Lung microvascular endothelial cell (primary cell): ENCODE results near the gene CSNK2B. TPM values are rescaled to one million over a fixed set of nuclear protein-coding genes. Genes with fewer than 3 reads are reported as not detected.

Source experiments
- DNase-seq, 2 donors: peaks; one replicate each; pipeline versions ENCODE4 v3.0.0 to v3.0.0-alpha.2; 2010; ENCODE audit warnings: low read depth in 2 of 2
- total RNA-seq: library from RNA; depleted of rRNA; stranded (reverse); fragments of >200 nt; gene quantifications from 2 replicates; pipeline ENCODE4 v1.2.1, GENCODE V29; 2014

The CSNK2B gene
- total RNA-seq, 1 donor from 2014 or later, result 64.1 TPM

GRCh38 chr6:31710523-31711219 is 44.8 kb downstream of the CSNK2B start:
- DNase-seq, result no peak

GRCh38 chr6:31711233-31711632 is 45.4 kb downstream of the CSNK2B start:
- DNase-seq, result no peak

- DNase-seq, result no peak
Observed at GRCh38 chr6:31712296-31712695, 46.4 kb downstream of the CSNK2B start.

- no peak for DNase-seq
Observed at GRCh38 chr6:31713465-31713864, 47.6 kb downstream of the CSNK2B start.

GRCh38 chr6:31713991-31714684 is 48.3 kb downstream of the CSNK2B start:
- no peak for DNase-seq

- no peak for DNase-seq
Observed at GRCh38 chr6:31715022-31715958, 49.4 kb downstream of the CSNK2B start, which contains the start of gene LY6G6D. LY6G6D (plus strand) TSS chr6:31715348; CDS start chr6:31715356, 8 bp downstream.

GRCh38 chr6:31717499-31718222 is 51.8 kb downstream of the CSNK2B start:
- DNase-seq, result no peak

GRCh38 chr6:31718265-31718664 is 52.4 kb downstream of the CSNK2B start:
- no peak for DNase-seq

GRCh38 chr6:31719001-31719400 is 53.1 kb downstream of the CSNK2B start:
- no peak for DNase-seq

Other genes with a start within 250 kb of the CSNK2B start
- gene MICB, start 167.9 kb upstream of the CSNK2B start, total RNA-seq, result 5.0 and 9.8 TPM in 2 replicates
- gene MCCD1, start 137.1 kb upstream of the CSNK2B start, total RNA-seq, result not detected in 2 replicates
- 180 and 306 TPM in 2 replicates for gene DDX39B, start 124.1 kb upstream of the CSNK2B start, total RNA-seq
- 0.20 and 0.22 TPM in 2 replicates for gene ATP6V1G2, start 119.5 kb upstream of the CSNK2B start, total RNA-seq
- 17.9 and 23.0 TPM in 2 replicates for gene NFKBIL1, start 118.5 kb upstream of the CSNK2B start, total RNA-seq
- not detected in 2 replicates for gene LTA, start 93.8 kb upstream of the CSNK2B start, total RNA-seq
- not detected in 2 replicates for gene TNF, start 90.5 kb upstream of the CSNK2B start, total RNA-seq
- 6.7 and 9.2 TPM in 2 replicates for gene LTB, start 83.7 kb upstream of the CSNK2B start, total RNA-seq
- gene LST1, start 79.8 kb upstream of the CSNK2B start, total RNA-seq, result not detected in 2 replicates
- gene NCR3, start 73.1 kb upstream of the CSNK2B start, total RNA-seq, result not detected in 2 replicates
- gene AIF1, start 50.8 kb upstream of the CSNK2B start, total RNA-seq, result not detected in 2 replicates
- 19.4 and 27.2 TPM in 2 replicates for gene PRRC2A, start 45.4 kb upstream of the CSNK2B start, total RNA-seq
- 88.3 and 111 TPM in 2 replicates for gene BAG6, start 13.4 kb upstream of the CSNK2B start, total RNA-seq
- gene APOM, start 10.2 kb upstream of the CSNK2B start, total RNA-seq, result 0.22 and 0.40 TPM in 2 replicates
- gene C6orf47, start 5.3 kb upstream of the CSNK2B start, total RNA-seq, result 15.5 and 24.0 TPM in 2 replicates
- gene GPANK1, start 1.1 kb upstream of the CSNK2B start, total RNA-seq, result 8.5 and 12.1 TPM in 2 replicates
- 0.44 and 1.2 TPM in 2 replicates for gene LY6G5B, start 3.9 kb downstream of the CSNK2B start, total RNA-seq
- 1.4 and 1.7 TPM in 2 replicates for gene LY6G5C, start 15.0 kb downstream of the CSNK2B start, total RNA-seq
- 41.2 and 69.8 TPM in 2 replicates for gene ABHD16A, start 37.2 kb downstream of the CSNK2B start, total RNA-seq
- gene LY6G6F, start 40.8 kb downstream of the CSNK2B start, total RNA-seq, result not detected in 2 replicates
- not detected in 2 replicates for gene LY6G6D, start 49.3 kb downstream of the CSNK2B start, total RNA-seq
- not detected in 2 replicates for gene LY6G6C, start 55.7 kb downstream of the CSNK2B start, total RNA-seq
- not detected in 2 replicates for gene MPIG6B, start 57.3 kb downstream of the CSNK2B start, total RNA-seq
- 109 and 159 TPM in 2 replicates for gene DDAH2, start 63.2 kb downstream of the CSNK2B start, total RNA-seq
- gene CLIC1, start 70.5 kb downstream of the CSNK2B start, total RNA-seq, result 469 and 552 TPM in 2 replicates
- gene MSH5, start 73.9 kb downstream of the CSNK2B start, total RNA-seq, result 1.4 and 2.6 TPM in 2 replicates
- 1.6 and 2.0 TPM in 2 replicates for gene SAPCD1, start 96.6 kb downstream of the CSNK2B start, total RNA-seq
- under 0.01 and 0.40 TPM in 2 replicates for gene VWA7, start 111.2 kb downstream of the CSNK2B start, total RNA-seq
- 36.3 and 39.0 TPM in 2 replicates for gene VARS1, start 129.7 kb downstream of the CSNK2B start, total RNA-seq
- 29.2 and 29.8 TPM in 2 replicates for gene LSM2, start 140.9 kb downstream of the CSNK2B start, total RNA-seq
- gene HSPA1L, start 149.2 kb downstream of the CSNK2B start, total RNA-seq, result 0.87 and 1.8 TPM in 2 replicates
- gene HSPA1A, start 149.5 kb downstream of the CSNK2B start, total RNA-seq, result 40.8 and 93.3 TPM in 2 replicates
- 23.8 and 30.2 TPM in 2 replicates for gene HSPA1B, start 161.7 kb downstream of the CSNK2B start, total RNA-seq
- 41.2 and 50.0 TPM in 2 replicates for gene NEU1, start 196.7 kb downstream of the CSNK2B start, total RNA-seq
- not detected in 2 replicates for gene SLC44A4, start 212.9 kb downstream of the CSNK2B start, total RNA-seq
- gene EHMT2, start 231.6 kb downstream of the CSNK2B start, total RNA-seq, result 25.7 and 28.0 TPM in 2 replicates
- gene ZBTB12, start 236.0 kb downstream of the CSNK2B start, total RNA-seq, result 2.2 and 3.6 TPM in 2 replicates